Heart right ventricle (tissue), 16 donors: ENCODE results near the gene CAVIN2. TPM values are rescaled to one million over a fixed set of nuclear protein-coding genes. Genes with fewer than 3 reads are reported as not detected.

Experiments
- ATAC-seq, 8 donors: fragments of 200-7000 bp; cut with Tn5 transposase; one replicate each; pipeline ENCODE4 v1.9.1; 2020; ENCODE audit warnings: mild to moderate bottlenecking in 8 of 8, moderate library complexity in 8 of 8, moderate number of reproducible peaks in 1 of 8
- DNase-seq, 2 donors: peaks; one replicate each; pipeline ENCODE4 v3.0.0-alpha.2; 2020
- H3K27ac ChIP-seq, 10 donors: fragments of 200-600 bp; sonication (generic) in 2 of 10; one replicate each; pipeline versions ENCODE4 v1.5.0 to v1.8.0; 2020 to 2022; ENCODE audit warnings: mild to moderate bottlenecking in 3 of 10
- H3K27me3 ChIP-seq, 7 donors: fragments of 200-600 bp; one replicate each; pipeline ENCODE4 v1.8.0; 2021 to 2022; ENCODE audit warnings: mild to moderate bottlenecking in 2 of 7
- H3K36me3 ChIP-seq, 9 donors: fragments of 200-600 bp; sonication (generic) in 1 of 9; one replicate each; pipeline versions ENCODE4 v1.5.0 to v1.8.0; 2020 to 2022; ENCODE audit warnings: mild to moderate bottlenecking in 2 of 9
- H3K4me1 ChIP-seq, 9 donors: fragments of 200-600 bp; sonication (generic) in 1 of 9; one replicate each; pipeline versions ENCODE4 v1.5.0 to v1.8.0; 2020 to 2022; ENCODE audit warnings: mild to moderate bottlenecking in 4 of 9
- H3K4me3 ChIP-seq, 10 donors: fragments of 200-600 bp; sonication (generic) in 2 of 10; one replicate each; pipeline versions ENCODE4 v1.5.0 to v1.8.0; 2020 to 2022; ENCODE audit warnings: mild to moderate bottlenecking in 7 of 10, moderate library complexity in 2 of 10
- H3K9me3 ChIP-seq, 11 donors: fragments of 200-600 bp in 10 of 11; sonication (generic) in 2 of 11; one replicate each; pipeline versions ENCODE4 v1.5.0 to v1.8.0; 2013 to 2022; ENCODE audit warnings: mild to moderate bottlenecking in 2 of 11, control low read depth in 1 of 11, moderate library complexity in 1 of 11
- WGBS, 2 donors: extraction: QIAGEN DNeasy Blood & Tissue Kit; methylation state at CpG; one replicate each; pipeline ENCODE4 v1.1.7; 2013; ENCODE audit warnings: inconsistent platforms in 1 of 2; 5-methylcytosine and 5-hydroxymethylcytosine counted together
- intact Hi-C, 10 donors: fragments of 100-400 bp; cut with DNase I; formaldehyde crosslinking; loops; one replicate each; pipeline versions ENCODE4 v1.11.1 to v1.14.2; 2022
- polyA plus RNA-seq, 2 donors: library from polyadenylated mRNA; stranded (reverse); fragments of 200-250 nt; gene quantifications; one replicate each; pipeline ENCODE4 v1.2.3, GENCODE V29; 2013
- total RNA-seq, 10 donors: library from RNA; stranded (reverse); fragmentation: NEBNext Ultra II Directional in 3 of 10; extraction: Animal tissue kit (Norgen Biotek cat#: 25700) in 3 of 10; gene quantifications; one replicate each; pipeline versions ENCODE4 v1.2.1 to v1.2.4, GENCODE V29; 2021 to 2023
- TF ChIP-seq, protein P1 (sequence below), 9 donors: fragments of 200-600 bp; sonication (generic) in 2 of 9; IDR thresholded peaks; one replicate each; pipeline versions ENCODE4 v1.5.0 to v1.8.0; 2021 to 2022; ENCODE audit warnings: antibody characterized with exemption in 9 of 9, mild to moderate bottlenecking in 5 of 9, moderate library complexity in 1 of 9
- donor health status: Arrhythmogenic right ventricular cardiomyopathy.
- donor health status: ischemic (EF 13 %, LVEDD 7.1; RV severe dilation, severe dysfunction).
- donor health status: healthy with polysubstance abuse.
- donor health status: DM: no; HTN: yes; CAD: no.
- donor health status: DM: no; HTN: no; CAD: no.
- donor health status: ischemic (EF 25% LVEDD 6.9; RV normal size, moderate dysfunction).
- donor health status: ischemic (EF 25% LVEDD 5.7; RV mildly dilated, moderate dysfunction).
- donor health status: healthy.
- donor health status: DM: yes; HTN: yes; CAD: no.
- donor health status: Ischemic cardiomyopathy.
- donor health status: ischemic (EF 35%, LVEDD 5.7; RV mildly dilated, moderate dysfunction).
- donor health status: nonischemic (EF 11% LVEDD 7.7; RV severe dilation, severe dysfunction).
- donor health status: DM: yes; HTN: yes; CAD: no.
- donor health status: PGD.
- donor health status: ischemic (EF 29% LVEDD 5.4; RV normal size, mild dysfunction).
- donor health status: nonischemic (EF 23%, LVEDD 6.1; RV moderate dilation, normal function).

The CAVIN2 gene
- total and polyA plus RNA-seq, 12 donors = 31.5 to 126 (median 91.3) TPM

DNA sequence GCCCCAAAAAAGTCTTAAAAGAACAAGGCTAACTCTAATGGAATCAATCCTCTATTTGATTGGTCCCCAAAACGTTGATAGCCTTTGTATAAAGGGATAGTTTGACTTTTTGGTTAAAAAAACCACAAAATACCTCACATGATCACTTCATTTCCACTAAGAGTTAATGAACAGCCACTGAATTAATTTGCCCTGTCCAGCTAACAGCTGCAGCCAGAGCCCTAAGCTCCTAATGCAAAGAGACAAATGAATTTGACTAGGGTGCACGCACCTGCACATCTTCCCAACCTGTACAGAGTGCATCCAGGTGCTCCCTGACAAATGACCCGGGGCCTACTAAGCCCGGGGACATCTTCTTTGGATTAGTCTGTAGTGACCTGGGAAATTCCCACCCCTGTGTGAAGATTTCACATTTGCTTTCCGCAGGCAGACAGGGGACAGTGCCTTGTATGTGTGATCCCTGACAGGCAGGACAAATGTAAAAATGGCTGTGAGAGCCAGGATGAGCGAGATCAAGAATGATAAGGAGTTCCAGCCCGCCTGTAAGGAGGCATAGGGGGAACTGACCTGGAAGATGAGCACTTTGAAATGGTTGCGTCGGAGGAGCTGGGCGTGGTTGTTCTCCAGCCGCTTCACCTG is 893 bp downstream of the CAVIN2 start:
- DNase-seq (no peak), ATAC-seq (peak in 7 of 8 donors; percentile 1 to 19 (median 6))
- Histone ChIP-seq H3K27ac (peak overlapping the region; percentile 87 to 97 (median 94)), H3K4me1 (peaks cover 10 to 62% (median 47%) of the 10 kb centered on the region in 9 donors), H3K36me3 (peaks cover 0 to 11% (median 0%) of the 10 kb centered on the region in 9 donors), H3K27me3 (no peaks in the 10 kb centered on the region), H3K9me3 (no peaks in the 10 kb centered on the region), H3K4me3 (peak overlapping the region; percentile 62 to 81 (median 76))
- TF ChIP-seq, protein P1, sequence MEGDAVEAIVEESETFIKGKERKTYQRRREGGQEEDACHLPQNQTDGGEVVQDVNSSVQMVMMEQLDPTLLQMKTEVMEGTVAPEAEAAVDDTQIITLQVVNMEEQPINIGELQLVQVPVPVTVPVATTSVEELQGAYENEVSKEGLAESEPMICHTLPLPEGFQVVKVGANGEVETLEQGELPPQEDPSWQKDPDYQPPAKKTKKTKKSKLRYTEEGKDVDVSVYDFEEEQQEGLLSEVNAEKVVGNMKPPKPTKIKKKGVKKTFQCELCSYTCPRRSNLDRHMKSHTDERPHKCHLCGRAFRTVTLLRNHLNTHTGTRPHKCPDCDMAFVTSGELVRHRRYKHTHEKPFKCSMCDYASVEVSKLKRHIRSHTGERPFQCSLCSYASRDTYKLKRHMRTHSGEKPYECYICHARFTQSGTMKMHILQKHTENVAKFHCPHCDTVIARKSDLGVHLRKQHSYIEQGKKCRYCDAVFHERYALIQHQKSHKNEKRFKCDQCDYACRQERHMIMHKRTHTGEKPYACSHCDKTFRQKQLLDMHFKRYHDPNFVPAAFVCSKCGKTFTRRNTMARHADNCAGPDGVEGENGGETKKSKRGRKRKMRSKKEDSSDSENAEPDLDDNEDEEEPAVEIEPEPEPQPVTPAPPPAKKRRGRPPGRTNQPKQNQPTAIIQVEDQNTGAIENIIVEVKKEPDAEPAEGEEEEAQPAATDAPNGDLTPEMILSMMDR (IDR thresholded peaks at IDR 0.05) = no peak
- intact Hi-C loops = loop anchor here in 5 of 10 donors (2.0 to 10.0 kb wide), 5 partner anchors 21 to 181 kb away; no protein-coding TSS in a partner anchor
- WGBS, 2 donors = 14 to 15% methylated on average over 11 of the region's 11 CpGs

DNA sequence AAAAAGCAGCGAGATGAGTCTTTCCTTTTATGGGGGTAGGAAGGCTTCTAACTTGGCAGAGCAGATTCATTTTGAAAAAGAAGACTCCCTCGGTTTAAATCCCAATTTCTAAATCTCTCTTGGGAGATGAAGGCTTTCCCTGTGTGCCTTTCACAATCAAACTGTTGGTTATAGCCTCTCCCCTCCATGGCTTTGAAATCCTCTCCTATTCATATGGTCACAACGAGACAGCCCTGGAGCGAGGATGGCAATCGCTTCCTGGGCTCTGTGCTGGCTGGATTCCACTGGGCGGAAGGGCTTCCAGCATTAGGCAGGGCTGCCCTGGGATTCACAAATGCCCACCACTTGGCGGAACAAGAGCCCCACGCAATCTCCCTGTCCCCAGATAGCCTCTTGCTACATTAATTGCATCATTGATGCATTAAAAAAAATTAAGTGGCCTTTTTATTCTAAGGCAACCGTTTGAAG is 1.6 kb downstream of the CAVIN2 start:
- TF ChIP-seq, protein P1 (IDR thresholded peaks at IDR 0.05) = peak in 1 of 9 donors; percentile 33
- no peaks in the 10 kb centered on the region for H3K27me3 ChIP-seq
- H3K4me1 ChIP-seq = peaks cover 10 to 66% (median 53%) of the 10 kb centered on the region in 9 donors
- peak overlapping the region; percentile 62 to 81 (median 76) for H3K4me3 ChIP-seq
- H3K36me3 ChIP-seq = peaks cover 0 to 11% (median 0%) of the 10 kb centered on the region in 9 donors
- peak overlapping the region; percentile 87 to 97 (median 94) for H3K27ac ChIP-seq
- 5 to 6% methylated on average over 9 of the region's 9 CpGs for WGBS, 2 donors
- H3K9me3 ChIP-seq = no peaks in the 10 kb centered on the region
- DNase-seq = peak; percentile 60 to 70
- intact Hi-C loops = loop anchor here in 5 of 10 donors (5.0 to 10.0 kb wide), 4 partner anchors 60 to 182 kb away; no protein-coding TSS in a partner anchor
- ATAC-seq = peak; percentile 21 to 77 (median 50)

DNA sequence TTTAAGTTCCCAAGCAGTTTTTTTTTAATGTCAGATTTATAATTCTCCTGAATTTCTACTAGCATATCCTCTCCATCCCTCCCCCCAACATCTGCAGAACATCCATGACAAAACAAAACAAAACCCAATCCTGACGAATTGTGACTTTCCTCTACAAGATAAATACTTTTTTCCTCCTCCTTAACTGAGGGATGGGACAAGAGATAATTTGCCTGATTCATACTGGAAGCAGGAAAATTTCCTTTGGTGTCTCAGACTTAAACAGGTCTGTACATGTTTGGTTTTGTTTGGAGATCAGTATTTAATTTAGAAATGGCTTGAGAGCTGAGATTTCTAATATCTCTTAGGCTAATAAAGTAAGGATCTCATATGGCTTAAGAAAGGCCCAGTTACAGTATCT is 2.2 kb downstream of the CAVIN2 start:
- intact Hi-C loops = loop anchor here in 5 of 10 donors (1.0 to 10.0 kb wide), 5 partner anchors 32 to 183 kb away; no protein-coding TSS in a partner anchor
- Histone ChIP-seq H3K4me3 (peak overlapping the region; percentile 62 to 81 (median 76)), H3K36me3 (peaks cover 0 to 11% (median 0%) of the 10 kb centered on the region in 9 donors), H3K4me1 (peaks cover 10 to 66% (median 57%) of the 10 kb centered on the region in 9 donors), H3K9me3 (no peaks in the 10 kb centered on the region), H3K27me3 (no peaks in the 10 kb centered on the region), H3K27ac (peak overlapping the region; percentile 87 to 97 (median 94))
- WGBS, 2 donors = 4 to 10% methylated on average over 1 of the region's 1 CpG
- TF ChIP-seq, protein P1 (IDR thresholded peaks at IDR 0.05) = no peak
- DNase-seq = no peak
- ATAC-seq = no peak

DNA sequence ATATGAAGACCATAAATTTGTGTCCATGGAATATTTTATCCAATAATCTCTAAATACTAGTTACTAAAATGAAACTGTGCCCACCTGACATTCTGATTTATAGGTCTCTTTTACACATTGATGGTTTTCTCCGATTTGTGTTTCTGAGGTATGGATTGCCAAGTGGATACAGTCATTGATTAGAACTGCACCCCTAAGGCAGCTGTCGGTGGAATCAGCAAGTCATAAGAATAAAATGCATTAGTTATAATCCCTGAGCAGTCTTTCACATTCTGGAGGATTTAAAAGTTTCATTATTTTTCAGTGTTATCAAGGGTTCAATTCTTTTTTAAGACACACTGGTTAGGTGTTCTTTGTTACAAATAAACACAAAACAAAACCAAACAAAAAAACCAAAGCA is 6.0 kb downstream of the CAVIN2 start:
- TF ChIP-seq, protein P1 (IDR thresholded peaks at IDR 0.05) = no peak
- Histone ChIP-seq H3K27me3 (no peaks in the 10 kb centered on the region), H3K4me3 (peak overlapping the region in 8 of 10 donors; percentile 9 to 81 (median 74)), H3K9me3 (no peaks in the 10 kb centered on the region), H3K4me1 (peaks cover 4 to 82% (median 67%) of the 10 kb centered on the region in 9 donors), H3K36me3 (peaks cover 0 to 30% (median 4%) of the 10 kb centered on the region in 9 donors), H3K27ac (peak overlapping the region in 7 of 10 donors; percentile 74 to 97 (median 88))
- intact Hi-C loops = loop anchor here in 4 of 10 donors (10.0 kb wide), 2 partner anchors 64 to 184 kb away; no protein-coding TSS in a partner anchor
- DNase-seq = no peak
- WGBS, 2 donors = 38 to 47% methylated on average over 2 of the region's 2 CpGs
- ATAC-seq = no peak
